Natural killer cell (primary cell): ENCODE measurements around the gene SFR1. TPM values are rescaled to one million over a fixed set of nuclear protein-coding genes. Genes with fewer than 3 reads are reported as not detected.

Experiments
- ATAC-seq, 3 donors: fragments of 150-1000 bp in 2 of 3; fragments of 200-7000 bp in 1 of 3; cut with Tn5 transposase; 1 replicate in 1 of 3; 2 replicates in 2 of 3; pipeline ENCODE4 v1.10.0; 2021; ENCODE audit warnings: mild to moderate bottlenecking in 2 of 3, moderate library complexity in 2 of 3
- DNase-seq, 2 donors: peaks; one replicate each; pipeline versions ENCODE4 v3.0.0 to v3.0.0-alpha.2; 2013 to 2021; ENCODE audit warnings: mixed read lengths in 1 of 2
- H3K27ac ChIP-seq: one replicate; pipeline ENCODE4 v1.5.1; 2013; ENCODE audit warnings: mild to moderate bottlenecking, low read length
- H3K27me3 ChIP-seq: one replicate; pipeline ENCODE4 v1.6.1; 2013; ENCODE audit warnings: low read length; ENCODE audit not compliant: control insufficient read depth, insufficient read depth
- H3K36me3 ChIP-seq: one replicate; pipeline ENCODE4 v1.6.1; 2013; ENCODE audit warnings: low read length; ENCODE audit not compliant: control insufficient read depth, insufficient read depth
- H3K4me1 ChIP-seq: one replicate; pipeline ENCODE4 v1.6.1; 2013; ENCODE audit warnings: low read length; ENCODE audit not compliant: control insufficient read depth, insufficient read depth
- H3K4me3 ChIP-seq: one replicate; pipeline ENCODE4 v1.5.1; 2013; ENCODE audit warnings: low read length
- H3K9me3 ChIP-seq: one replicate; pipeline ENCODE4 v1.6.1; 2013; ENCODE audit warnings: low read length; ENCODE audit not compliant: control insufficient read depth, insufficient read depth
- H3K27ac Mint-ChIP-seq, 2 donors: one replicate each; pipeline ENCODE4 v1.8.0; 2022; ENCODE audit warnings: mild to moderate bottlenecking in 2 of 2, mixed read lengths in 2 of 2, moderate library complexity in 1 of 2
- H3K27me3 Mint-ChIP-seq, 2 donors: one replicate each; pipeline ENCODE4 v1.8.0; 2022; ENCODE audit warnings: low read depth in 2 of 2, mixed read lengths in 2 of 2
- H3K36me3 Mint-ChIP-seq: one replicate; pipeline ENCODE4 v1.8.0; 2022; ENCODE audit warnings: mixed read lengths
- H3K4me1 Mint-ChIP-seq, 2 donors: one replicate each; pipeline ENCODE4 v1.8.0; 2022; ENCODE audit warnings: mixed read lengths in 2 of 2
- H3K4me3 Mint-ChIP-seq: one replicate; pipeline ENCODE4 v1.8.0; 2022; ENCODE audit warnings: mild to moderate bottlenecking, moderate library complexity, mixed read lengths
- H3K9me3 Mint-ChIP-seq, 2 donors: one replicate each; pipeline ENCODE4 v1.8.0; 2022; ENCODE audit warnings: mixed read lengths in 2 of 2
- WGBS: methylation state at CpG from one replicate; pipeline ENCODE4 v1.1.7; 2013; ENCODE audit warnings: missing lambda C conversion rate; ENCODE audit not compliant: insufficient coverage; 5-methylcytosine and 5-hydroxymethylcytosine counted together
- intact Hi-C: fragments of 100-400 bp; cut with micrococcal nuclease; formaldehyde crosslinking; loops from one replicate; pipeline ENCODE4 v1.14.2; 2022
- total RNA-seq, 4 donors: library from RNA; stranded (reverse); fragments of 120-200 nt in 1 of 4; gene quantifications; one replicate each; pipeline versions ENCODE4 v1.2.3 to v1.2.4, GENCODE V29; 2013 to 2022
- TF ChIP-seq, protein P1 (sequence below): fragments of 200-600 bp; IDR thresholded peaks from one replicate; pipeline ENCODE4 v1.8.0; 2022; ENCODE audit warnings: antibody characterized with exemption

Gene SFR1
- total RNA-seq, 3 donors from 2014 or later (not counting 1 experiment from before 2014, with no cell fraction given): 9.1 to 19.1 (median 18.3) TPM

DNA sequence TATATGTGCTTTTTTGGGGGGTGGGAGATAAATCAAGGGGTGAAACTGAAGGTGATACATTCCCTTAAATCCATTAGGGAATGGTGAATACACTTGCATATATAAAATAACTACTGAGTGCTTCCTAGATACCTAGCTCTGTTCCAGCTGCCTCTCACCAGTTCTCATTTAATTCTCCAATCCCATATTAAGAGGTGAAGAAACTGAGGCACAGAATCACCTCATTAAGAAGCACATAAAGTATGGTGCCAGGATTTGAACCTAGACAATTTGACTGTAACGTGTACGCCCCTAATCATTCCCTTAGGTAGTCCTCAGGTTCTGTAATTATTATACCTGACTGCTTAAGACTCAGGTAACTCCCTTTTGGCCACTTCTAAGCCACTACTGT, 1.5 kb upstream of the SFR1 start:
- DNase-seq (no peak), ATAC-seq (no peak)
- Histone ChIP-seq H3K9me3 (no peaks in the 10 kb centered on the region), H3K27me3 (no peaks in the 10 kb centered on the region), H3K4me1 (no peaks in the 10 kb centered on the region), H3K27ac (peak overlapping the region; percentile 95), H3K4me3 (peak overlapping the region; percentile 86), H3K36me3 (no peaks in the 10 kb centered on the region)
- WGBS: 74% methylated on average over 2 of the region's 2 CpGs
- TF ChIP-seq, protein P1, sequence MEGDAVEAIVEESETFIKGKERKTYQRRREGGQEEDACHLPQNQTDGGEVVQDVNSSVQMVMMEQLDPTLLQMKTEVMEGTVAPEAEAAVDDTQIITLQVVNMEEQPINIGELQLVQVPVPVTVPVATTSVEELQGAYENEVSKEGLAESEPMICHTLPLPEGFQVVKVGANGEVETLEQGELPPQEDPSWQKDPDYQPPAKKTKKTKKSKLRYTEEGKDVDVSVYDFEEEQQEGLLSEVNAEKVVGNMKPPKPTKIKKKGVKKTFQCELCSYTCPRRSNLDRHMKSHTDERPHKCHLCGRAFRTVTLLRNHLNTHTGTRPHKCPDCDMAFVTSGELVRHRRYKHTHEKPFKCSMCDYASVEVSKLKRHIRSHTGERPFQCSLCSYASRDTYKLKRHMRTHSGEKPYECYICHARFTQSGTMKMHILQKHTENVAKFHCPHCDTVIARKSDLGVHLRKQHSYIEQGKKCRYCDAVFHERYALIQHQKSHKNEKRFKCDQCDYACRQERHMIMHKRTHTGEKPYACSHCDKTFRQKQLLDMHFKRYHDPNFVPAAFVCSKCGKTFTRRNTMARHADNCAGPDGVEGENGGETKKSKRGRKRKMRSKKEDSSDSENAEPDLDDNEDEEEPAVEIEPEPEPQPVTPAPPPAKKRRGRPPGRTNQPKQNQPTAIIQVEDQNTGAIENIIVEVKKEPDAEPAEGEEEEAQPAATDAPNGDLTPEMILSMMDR: no peak
- intact Hi-C loops: loop anchor here (2.0 to 5.0 kb wide), 4 partner anchors 138 to 217 kb away; partner anchors contain the start of genes GSTO2 and ITPRIP
- Mint-ChIP-seq H3K27me3 (peaks cover 0 to 9% of the 10 kb centered on the region in 2 donors), H3K9me3 (no peaks in the 10 kb centered on the region), H3K36me3 (no peaks in the 10 kb centered on the region), H3K4me1 (peaks cover 14% of the 10 kb centered on the region in 2 donors), H3K27ac (peak overlapping the region; percentile 98 to 99), H3K4me3 (peak overlapping the region; percentile 93)

DNA sequence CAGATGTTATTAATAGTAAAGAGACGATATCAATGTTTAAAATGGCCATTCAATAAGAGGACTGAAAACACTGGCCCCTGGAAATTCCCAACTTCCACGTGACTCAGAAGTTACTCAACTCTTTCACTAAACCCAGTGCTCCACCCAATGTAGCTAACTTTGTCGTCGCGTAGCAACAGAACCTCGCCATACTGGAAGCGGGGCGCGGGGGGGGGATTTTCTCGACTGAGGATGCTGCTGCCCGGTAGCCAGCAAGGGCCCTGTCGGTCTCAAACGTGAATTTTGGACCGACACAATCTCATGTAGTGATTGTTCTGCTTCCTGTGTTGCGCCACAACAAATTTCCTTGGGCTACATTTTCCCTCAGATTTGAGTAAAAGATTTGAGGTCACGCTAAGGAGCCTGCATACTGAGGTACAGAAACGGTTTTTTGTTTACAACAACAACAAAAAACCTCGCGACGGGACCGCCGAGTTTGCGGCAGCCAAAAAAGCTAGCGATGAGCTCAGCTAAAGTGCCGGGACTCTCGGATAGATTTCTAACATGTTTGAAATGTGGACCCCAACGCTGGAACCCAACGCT, 977 bp upstream of the SFR1 start:
- Mint-ChIP-seq H3K27me3 (peaks cover 0 to 9% of the 10 kb centered on the region in 2 donors), H3K4me1 (peaks cover 14% of the 10 kb centered on the region in 2 donors), H3K27ac (peak overlapping the region; percentile 98 to 99), H3K9me3 (no peaks in the 10 kb centered on the region), H3K4me3 (peak overlapping the region; percentile 93), H3K36me3 (no peaks in the 10 kb centered on the region)
- TF ChIP-seq, protein P1: no peak
- Histone ChIP-seq H3K4me3 (peak overlapping the region; percentile 86), H3K36me3 (no peaks in the 10 kb centered on the region), H3K9me3 (no peaks in the 10 kb centered on the region), H3K27me3 (no peaks in the 10 kb centered on the region), H3K27ac (peak overlapping the region; percentile 95), H3K4me1 (no peaks in the 10 kb centered on the region)
- DNase-seq: peak; percentile 68 to 97
- peak; percentile 48 to 65 (median 58) for ATAC-seq
- intact Hi-C loops: loop anchor here (1.0 to 5.0 kb wide), 6 partner anchors 139 to 233 kb away; partner anchors contain the start of genes GSTO2 and ITPRIP
- WGBS: 0% methylated on average over 28 of the region's 28 CpGs

DNA sequence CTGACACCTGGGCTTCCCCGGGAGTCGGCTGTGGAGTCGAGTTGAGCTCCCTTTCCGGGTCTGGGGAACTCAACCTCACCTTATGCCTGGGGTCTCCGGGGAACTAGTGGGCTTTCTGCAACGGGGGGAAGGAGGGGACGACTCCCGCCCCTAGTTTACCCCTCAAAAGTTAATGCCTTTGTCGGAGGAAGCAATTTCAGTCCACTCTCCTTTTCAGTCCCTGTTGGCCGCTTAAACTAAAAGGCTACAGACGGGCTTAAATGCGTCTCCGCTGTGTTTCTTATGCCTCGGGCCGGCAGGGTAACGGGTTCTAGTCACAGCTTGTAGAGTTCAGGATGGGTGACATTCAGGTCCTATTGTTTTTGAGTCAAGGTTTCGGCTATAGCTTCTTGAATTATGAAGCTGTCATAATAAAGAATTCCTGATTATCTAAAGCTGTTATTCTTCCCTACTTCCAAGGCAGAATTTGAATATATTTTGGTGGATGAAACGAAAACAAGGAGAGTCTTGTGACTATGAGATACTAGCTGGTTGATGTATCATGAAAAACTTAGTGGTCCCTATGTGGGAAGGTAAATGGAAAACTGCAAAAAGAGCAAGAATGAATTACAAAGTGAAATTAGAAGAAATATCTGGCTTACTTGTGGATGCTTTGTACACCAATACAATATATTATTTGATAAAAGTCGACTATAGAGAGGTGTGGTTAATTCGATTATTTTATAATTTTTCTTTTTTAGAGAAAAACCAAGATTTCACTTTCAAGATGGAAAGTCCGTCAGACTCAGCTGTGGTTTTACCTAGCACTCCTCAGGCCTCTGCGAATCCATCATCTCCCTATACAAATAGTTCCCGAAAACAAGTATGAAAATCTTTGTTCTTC, 495 bp downstream of the SFR1 start:
- H3K36me3 ChIP-seq: peaks cover 2% of the 10 kb centered on the region
- no peaks in the 10 kb centered on the region for H3K4me1 ChIP-seq
- Mint-ChIP-seq H3K27me3 (peaks cover 0 to 3% of the 10 kb centered on the region in 2 donors), H3K9me3 (no peaks in the 10 kb centered on the region), H3K4me3 (peak overlapping the region; percentile 93), H3K27ac (peak overlapping the region; percentile 98 to 99), H3K4me1 (peaks cover 14% of the 10 kb centered on the region in 2 donors), H3K36me3 (no peaks in the 10 kb centered on the region)
- H3K27ac ChIP-seq: peak overlapping the region; percentile 97
- TF ChIP-seq, protein P1: no peak
- no peaks in the 10 kb centered on the region for H3K9me3 ChIP-seq
- WGBS: 10% methylated on average over 18 of the region's 23 CpGs
- no peak for DNase-seq
- intact Hi-C loops: loop anchor here (5.0 kb wide), 3 partner anchors 140 to 215 kb away; partner anchors contain the start of genes GSTO2 and ITPRIP
- peak overlapping the region; percentile 96 for H3K4me3 ChIP-seq
- no peak for ATAC-seq
- no peaks in the 10 kb centered on the region for H3K27me3 ChIP-seq
